GM18867 (cell line): ENCODE results near the gene CEP152.
"Not testable (repeated sequence)": the region's sequence is repeated elsewhere in the genome, so short reads cannot be mapped to it uniquely, and the experiment has no call there.

ENCODE experiments used
- ATAC-seq: cut with Tn5 transposase; IDR thresholded peaks from one replicate; pipeline ENCODE4 v1.9.1; 2021; ENCODE audit warnings: mild to moderate bottlenecking, moderate library complexity; ENCODE audit not compliant: unreplicated experiment

The CEP152 gene, protein sequence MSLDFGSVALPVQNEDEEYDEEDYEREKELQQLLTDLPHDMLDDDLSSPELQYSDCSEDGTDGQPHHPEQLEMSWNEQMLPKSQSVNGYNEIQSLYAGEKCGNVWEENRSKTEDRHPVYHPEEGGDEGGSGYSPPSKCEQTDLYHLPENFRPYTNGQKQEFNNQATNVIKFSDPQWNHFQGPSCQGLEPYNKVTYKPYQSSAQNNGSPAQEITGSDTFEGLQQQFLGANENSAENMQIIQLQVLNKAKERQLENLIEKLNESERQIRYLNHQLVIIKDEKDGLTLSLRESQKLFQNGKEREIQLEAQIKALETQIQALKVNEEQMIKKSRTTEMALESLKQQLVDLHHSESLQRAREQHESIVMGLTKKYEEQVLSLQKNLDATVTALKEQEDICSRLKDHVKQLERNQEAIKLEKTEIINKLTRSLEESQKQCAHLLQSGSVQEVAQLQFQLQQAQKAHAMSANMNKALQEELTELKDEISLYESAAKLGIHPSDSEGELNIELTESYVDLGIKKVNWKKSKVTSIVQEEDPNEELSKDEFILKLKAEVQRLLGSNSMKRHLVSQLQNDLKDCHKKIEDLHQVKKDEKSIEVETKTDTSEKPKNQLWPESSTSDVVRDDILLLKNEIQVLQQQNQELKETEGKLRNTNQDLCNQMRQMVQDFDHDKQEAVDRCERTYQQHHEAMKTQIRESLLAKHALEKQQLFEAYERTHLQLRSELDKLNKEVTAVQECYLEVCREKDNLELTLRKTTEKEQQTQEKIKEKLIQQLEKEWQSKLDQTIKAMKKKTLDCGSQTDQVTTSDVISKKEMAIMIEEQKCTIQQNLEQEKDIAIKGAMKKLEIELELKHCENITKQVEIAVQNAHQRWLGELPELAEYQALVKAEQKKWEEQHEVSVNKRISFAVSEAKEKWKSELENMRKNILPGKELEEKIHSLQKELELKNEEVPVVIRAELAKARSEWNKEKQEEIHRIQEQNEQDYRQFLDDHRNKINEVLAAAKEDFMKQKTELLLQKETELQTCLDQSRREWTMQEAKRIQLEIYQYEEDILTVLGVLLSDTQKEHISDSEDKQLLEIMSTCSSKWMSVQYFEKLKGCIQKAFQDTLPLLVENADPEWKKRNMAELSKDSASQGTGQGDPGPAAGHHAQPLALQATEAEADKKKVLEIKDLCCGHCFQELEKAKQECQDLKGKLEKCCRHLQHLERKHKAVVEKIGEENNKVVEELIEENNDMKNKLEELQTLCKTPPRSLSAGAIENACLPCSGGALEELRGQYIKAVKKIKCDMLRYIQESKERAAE (N-terminal part only)

DNA sequence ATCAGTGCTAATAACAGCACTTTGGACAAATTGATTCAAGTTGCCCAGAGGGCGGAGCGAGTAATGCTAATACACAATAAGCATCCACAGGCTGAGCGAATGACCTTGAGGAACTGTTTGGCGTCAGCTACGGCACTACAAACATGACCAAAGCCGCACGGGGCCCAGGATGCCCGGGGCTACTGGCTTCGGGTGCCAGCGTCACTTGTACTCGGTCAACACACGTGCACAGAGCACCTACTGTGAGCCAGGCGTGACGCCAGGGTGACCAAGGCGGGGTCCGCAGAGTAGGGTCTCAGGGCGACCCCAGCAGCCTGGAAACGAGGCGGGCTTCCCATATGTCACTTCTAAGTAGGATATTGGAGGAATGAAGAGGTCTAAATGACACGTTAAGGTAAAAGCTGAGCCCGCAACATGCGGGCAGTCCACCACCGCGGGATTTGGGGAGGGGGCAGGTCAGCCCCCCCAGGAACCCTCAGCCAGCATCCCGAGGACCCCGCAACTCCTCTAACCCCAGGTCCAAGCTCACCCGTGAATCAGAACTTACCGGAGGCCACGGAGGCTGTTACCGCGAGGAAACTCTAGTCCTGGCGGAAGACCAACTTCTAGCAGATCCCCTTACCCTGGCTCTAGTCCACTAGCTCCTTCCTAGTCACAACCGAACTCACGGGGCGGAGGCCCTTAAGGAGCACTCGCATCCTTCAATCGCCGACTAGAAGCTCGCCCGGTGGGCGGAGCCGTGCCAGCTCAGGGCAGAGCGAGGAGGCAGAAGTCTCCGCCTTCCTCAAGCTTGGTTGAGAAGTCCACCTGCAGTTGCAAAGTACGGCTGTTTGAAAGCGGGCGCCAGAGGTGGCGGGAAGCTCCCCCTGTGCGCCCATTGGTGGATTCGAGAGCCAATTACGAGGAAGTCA is at the start of gene CEP152:
TSS of gene CEP152 (minus strand) at position 656 of the 911 bp plus-strand sequence. CDS start 5,420 bp downstream, outside the sequence.
- ATAC-seq = peak; percentile 98

GRCh38 chr15:48859426-48859825 is 48.6 kb upstream of the CEP152 start:
- no peak for ATAC-seq

DNA sequence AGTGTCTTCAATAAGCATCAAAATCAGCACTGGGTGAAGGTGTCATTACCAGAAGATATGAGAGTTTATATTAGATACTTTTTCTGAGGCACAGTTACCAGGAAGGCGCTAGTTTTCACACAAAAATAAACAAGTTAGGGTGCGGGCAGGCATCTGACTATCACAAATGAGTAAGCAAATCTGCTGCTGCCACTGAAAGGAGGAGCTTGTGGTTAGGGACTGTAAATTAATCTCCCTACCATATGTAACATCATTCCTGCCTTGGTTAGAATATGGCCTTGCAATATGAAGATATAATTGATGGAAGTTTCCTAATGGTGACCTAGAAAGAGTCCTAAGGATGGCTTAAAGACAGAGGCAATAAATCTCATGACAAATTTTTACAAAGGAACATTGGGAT is 47.5 kb upstream of the CEP152 start:
- ATAC-seq = no peak

- no peak for ATAC-seq
These were observed 46.1 kb upstream of the CEP152 start for GRCh38 chr15:48856942-48857341.

DNA sequence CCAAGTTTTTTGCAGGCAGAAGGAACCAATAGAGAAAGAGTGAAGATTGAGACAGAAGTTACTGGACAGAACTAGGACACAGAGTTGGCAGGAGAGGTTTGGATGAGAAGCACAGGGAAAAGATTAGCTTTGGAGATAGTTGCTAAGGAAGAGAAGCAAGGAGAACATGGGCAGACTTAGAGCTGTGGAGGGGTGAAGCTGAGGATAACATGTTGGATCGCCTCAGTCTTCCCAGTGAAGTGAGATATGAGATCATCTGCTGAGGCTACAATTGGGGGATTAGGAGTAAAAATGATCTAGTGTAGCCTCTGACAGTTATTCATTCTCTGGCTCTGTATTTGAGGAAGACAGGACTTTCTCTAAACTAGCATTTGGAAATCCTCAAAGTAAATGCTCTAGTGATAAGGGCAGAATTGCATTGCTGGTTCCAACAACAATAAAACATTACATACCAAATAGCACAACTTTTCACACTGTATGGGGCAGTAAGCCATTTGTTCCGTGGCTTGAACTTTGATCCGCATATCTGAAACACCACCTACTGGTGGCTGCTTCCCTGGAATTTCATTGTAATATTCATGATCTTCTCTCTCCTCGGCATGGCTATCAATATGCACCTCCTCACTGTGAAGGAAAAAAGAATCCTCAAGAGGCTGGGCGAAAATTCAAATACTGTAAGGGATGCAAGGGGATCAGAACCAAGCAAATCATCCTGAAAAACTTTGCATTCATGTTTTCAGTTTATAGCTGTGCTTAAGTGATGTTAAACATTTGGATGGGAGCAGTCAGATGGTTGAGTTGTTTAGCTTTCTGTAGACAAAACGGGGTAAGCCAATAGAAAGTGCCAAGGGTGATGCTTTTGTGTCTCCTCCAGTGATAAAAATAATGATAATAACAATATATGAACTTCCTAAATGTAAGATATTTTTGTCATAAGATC is 44.9 kb upstream of the CEP152 start:
- ATAC-seq = no peak

GRCh38 chr15:48854434-48854833 is 43.6 kb upstream of the CEP152 start:
- ATAC-seq = not testable (repeated sequence)

GRCh38 chr15:48851956-48852355 is 41.1 kb upstream of the CEP152 start:
- no peak for ATAC-seq

GRCh38 chr15:48850648-48851047 is 39.8 kb upstream of the CEP152 start:
- no peak for ATAC-seq

DNA sequence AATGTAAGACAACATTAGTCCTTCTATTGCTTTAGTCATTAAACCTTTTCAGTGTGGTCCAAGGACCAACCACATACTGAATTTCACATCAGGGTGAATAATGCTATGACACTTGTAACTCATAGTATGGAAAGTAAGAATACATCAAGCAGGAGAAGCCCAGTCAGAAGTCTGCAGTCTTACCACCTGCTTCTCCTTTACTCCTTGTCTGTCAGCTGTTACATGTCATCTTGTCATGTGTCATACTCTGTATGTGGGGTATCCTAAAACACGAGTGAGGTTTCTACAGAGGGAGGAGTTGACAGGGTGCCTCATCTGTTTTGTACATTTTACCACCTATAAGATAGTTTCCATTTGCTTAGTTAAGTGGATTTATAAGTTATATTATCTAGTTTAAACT is 34.3 kb upstream of the CEP152 start:
- ATAC-seq = no peak

DNA sequence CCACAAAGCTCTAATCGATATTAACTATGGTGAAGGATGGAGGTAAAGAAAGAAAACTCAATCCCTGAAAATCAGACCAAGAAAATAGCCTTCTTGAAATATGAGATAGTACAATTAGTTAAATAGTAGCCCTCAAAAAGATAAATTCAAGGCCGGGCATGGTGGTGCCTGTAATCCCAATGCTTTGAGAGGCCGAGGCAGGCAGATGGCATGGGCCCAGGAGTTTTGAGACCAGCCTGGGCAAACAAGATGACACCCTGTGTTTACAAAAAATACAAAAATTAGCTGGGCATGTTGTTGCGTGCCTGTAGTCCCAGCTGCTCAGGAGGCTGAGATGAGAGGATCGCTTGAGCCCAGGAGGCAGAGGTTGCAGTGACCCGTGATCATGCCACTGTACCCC is 31.6 kb upstream of the CEP152 start:
- no peak for ATAC-seq

DNA sequence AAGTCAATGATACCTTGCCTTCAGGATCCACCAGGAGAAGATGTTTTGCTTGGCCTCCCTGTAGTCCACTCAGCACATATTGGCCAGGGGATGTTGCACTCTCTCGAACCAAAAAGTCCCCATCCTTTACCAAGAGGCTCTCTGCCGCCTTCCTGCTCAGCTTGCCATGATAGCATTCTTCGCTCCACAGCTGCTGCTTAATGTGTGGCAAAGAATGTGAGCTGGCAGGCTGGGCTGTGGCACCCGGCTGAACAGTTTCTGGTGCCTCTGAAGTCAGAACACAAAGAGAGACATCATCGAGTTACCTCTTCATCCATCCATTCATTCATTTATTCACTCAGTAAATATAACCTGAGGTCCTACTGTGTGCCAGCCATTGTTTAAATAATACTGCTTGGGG is 23.9 kb upstream of the CEP152 start:
- ATAC-seq = no peak

DNA sequence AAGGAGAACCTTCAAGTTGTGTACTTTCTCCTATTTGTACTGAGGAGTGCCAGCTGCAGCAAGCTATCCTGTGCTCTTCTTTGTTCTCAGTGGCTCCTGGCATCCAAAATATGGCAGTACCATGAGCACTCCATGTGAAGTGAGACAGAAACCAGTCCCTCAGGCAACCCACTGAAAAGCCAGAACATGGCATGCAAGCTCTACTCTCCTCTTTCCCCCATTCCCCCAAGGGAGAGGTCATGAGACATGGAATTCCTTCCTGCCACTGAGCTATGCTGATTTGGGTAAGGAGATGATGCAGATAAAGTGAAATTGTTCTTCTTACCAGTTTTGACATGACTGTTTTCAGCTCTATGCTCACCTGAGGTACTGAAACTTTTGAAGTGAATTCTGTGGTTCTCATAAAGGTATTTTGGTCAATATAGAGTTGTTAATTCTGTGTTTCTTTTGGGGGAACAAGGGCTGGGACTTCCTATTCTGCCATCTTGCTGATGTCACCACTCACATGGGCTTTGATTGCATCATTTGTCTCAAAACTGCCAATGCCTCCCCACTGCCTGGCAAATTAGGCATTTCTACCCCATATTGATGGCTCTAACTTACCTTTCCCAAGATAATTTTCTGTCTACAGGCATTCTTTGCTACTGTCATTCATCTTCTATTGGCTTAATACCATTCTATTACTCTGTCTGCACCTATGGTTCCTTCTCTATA is 22.8 kb upstream of the CEP152 start:
- no peak for ATAC-seq

GRCh38 chr15:48832648-48833047 is 21.8 kb upstream of the CEP152 start:
- ATAC-seq = no peak

DNA sequence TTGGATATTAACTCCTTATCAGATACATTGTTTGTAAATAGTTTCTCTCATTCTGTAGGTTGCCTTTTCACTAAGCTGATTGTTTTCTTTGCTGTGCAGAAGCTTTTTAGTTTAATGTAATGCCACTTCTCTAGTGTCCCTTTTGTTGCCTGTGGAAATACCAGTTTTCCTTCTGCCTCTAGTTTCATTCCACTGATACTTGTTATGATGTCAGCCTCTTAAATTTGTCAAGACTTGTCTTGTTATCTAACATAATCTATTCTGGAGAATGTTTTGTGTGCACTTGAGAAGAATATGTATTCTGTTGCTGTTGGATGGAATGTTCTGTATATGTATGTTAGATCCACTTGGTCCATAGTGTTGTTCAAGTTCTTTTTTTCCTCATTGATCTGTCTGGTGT is 18.0 kb upstream of the CEP152 start:
- ATAC-seq = no peak

- ATAC-seq = no peak
These were observed 17.6 kb upstream of the CEP152 start for GRCh38 chr15:48828471-48828870.

- ATAC-seq = no peak
These were observed 14.2 kb upstream of the CEP152 start for GRCh38 chr15:48825075-48825474.

GRCh38 chr15:48823706-48824105 is 12.8 kb upstream of the CEP152 start:
- no peak for ATAC-seq

DNA sequence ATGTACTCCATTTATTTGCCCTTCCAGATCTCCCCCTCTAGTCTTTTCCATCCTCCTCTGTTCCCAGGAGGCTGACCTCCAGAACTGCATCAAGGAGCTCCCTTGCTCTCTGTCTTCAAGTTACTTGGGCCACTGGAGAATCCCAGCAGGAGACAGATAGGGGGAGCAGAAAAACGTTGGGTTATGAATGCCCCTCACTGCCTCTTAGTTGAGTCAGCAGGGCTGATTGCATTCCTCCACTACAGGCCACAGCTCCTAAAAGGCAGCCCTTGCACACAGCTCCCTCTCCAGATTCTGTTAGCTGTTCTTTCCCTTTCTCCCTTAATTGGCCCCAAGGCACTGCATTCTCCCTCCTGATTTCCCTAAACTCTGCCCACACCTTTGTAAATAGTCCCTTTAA is 12.4 kb upstream of the CEP152 start:
- no peak for ATAC-seq
